ENCODE measurements around the gene ZDHHC4.

The ZDHHC4 gene

GRCh38 chr7:6577369-6578113 lies at the start of gene ZDHHC4:
Gene ZDHHC4 (plus strand): TSS chr7:6577454. CDS start chr7:6580562, 3,108 bp downstream.
- peak; percentile 89 for DNase-seq (ENCODE audit: low read depth)

DNA sequence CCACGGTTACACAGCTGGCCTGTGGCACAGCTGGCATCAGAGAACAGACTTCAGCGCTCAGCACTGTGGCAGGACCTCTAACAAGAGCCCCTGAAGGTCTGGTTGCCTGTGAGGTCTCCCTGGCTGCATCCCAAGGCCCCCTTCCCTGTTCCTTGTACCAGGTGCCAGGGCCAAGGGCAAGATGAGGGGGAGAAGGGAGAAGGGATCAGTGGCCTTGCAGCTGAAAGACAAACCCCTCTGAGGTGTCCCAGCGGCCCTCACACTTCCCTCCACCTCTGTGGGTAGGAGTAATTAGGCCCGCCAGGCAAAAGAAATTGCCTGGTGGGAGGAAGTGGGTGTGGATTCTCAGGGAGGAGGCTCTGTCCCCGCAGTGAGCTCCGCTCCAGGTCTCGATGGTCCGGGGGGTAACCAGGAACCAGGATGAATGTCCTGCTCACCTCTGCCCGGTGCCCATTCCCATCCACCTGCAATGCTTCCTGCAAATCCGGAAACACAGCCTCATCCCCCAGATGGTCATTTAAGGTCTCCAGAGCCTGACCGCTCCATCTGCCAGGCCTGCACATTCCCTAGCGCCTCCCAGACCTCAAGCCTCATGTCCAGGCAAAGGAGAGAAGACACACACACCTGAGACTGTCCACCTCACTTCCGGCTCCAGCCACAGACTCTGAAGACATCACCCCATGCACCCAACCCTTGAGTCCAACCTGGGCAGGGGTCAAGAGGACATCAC lies 48.7 kb upstream of the ZDHHC4 start:
- no peak for DNase-seq (ENCODE audit: low read depth)

DNA sequence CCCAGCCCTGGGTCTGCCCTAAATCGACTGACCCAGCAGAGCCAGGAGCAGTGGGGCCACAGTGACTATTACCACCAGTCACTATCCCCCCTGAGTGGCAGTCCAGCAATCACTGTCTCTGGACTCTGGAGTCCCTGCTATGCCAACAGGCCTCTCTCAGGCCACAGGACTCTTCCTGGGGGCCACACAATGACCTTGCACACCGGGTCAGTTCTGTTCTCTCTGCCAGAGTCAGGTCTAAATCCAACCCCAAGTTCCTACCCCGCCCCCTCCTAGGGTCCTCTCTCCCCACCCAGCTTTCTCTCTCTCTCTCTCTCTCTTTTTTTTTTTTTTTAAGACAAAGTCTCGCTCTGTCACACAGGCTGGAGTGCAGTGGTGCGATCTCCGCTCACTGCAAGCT lies 47.6 kb upstream of the ZDHHC4 start:
- DNase-seq (ENCODE audit: low read depth), result no peak

DNA sequence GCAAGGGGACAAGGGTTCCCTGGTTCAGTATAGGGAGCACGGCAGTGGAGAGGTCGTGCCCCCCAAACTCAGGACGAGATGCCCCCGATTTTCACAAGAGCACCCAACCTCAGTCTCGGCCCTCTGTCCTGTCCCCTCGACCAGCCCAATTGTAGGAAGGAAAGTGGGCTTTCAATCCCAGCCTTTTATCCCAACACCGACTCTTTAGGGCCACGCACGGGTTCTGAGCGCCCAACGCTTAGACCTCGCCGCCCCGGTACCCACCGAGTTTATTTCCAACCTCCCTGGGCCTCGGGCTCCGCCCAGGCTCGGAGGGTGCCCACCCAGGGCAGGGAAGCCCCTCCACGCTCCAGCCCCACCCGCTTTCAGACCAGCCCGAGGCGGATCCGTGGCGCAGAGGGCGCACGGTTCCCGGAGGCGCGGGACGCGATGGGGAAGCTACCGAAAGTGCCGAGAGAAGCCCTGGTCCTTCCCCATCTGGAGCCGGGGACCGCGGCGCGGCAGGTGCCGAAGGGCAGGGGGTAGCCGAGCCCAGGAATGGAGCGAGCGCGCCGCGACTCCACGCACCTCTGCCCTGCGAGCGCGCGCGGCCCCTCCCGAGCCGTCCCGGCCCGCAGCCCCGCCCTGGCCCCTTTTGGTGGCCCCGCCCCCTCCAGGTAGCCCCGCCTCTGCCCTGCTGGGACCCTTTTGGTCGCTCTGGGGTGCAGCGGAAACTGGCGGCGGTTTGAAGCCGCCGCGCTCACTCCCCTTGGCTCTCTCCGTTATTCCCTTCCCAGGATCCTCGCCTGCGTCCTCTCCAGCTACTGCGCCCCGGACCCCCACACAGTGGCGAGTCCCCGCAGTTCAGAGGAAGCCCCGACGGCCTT lies 46.4 kb upstream of the ZDHHC4 start:
- DNase-seq (ENCODE audit: low read depth), result no peak

GRCh38 chr7:6531492-6532279 lies 45.6 kb upstream of the ZDHHC4 start:
- no peak for DNase-seq (ENCODE audit: low read depth)

DNA sequence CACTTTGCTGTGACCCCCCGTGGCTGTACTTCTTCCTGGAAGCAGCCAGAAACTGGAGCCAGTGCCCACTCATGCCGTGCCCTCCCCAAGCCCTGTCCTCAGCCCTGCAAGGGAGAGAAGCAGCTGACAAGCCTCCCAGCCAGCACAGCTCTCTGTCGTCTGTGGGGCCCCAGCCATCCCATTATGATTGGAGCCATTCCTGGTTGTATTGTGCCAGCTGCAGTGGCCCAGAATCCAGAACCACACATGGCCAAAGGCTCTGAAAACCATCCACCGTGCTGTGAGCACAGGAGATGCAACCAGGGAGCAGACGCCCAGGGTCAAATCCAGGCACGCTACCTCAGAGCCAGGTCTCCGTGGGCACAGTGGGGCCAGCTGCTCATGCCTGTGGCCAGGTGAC lies 44.7 kb upstream of the ZDHHC4 start:
- no peak for DNase-seq (ENCODE audit: low read depth)

DNA sequence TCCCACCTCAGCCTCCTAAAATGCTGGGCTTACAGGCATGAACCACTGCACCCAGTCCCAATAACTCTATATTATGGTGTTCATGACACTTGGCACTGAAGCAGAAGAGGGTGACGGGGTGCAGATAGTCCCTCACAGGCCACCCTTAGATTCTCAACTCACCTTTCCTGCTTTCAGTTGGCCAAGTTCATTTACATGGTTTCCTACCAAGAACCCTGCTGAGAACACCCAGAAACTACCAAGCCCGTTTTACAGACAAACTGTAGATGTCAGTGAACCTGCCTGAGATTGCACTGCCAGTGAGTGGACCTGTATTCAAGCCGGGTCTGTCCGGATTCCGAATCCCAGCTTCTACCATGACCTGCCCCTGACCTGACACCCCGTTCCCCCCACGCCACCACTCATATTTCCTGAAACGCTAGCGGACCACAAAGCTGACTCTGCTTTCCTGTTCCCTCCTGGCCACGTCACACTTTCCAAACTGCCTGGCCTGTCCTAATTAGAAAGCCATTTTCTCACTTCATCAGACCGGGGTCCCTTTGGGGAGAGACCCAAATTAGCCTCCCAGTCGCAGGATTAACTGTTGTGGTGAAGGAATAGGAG lies 43.3 kb upstream of the ZDHHC4 start:
- no peak for DNase-seq (ENCODE audit: low read depth)

GRCh38 chr7:6536262-6537260 lies 40.7 kb upstream of the ZDHHC4 start:
- DNase-seq (ENCODE audit: low read depth), result no peak

DNA sequence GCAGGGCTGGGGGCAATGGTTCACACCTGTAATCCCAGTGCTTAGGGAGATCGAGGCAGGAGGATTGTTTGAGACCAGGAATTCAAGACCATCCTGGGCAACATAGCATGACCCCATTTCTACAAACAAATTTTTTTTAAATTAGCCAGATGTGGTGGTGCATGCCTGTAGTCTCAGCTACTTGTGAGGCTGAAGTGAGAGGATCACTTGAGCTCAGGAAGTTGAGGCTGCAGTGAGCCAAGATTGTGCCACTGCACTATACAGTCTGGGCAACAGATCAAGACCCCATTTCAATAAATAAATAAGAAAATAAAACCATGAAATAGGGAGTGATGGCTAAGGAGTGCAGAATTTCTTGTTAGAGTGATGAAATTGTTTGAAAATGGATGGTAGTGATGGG lies 34.9 kb upstream of the ZDHHC4 start:
- no peak for DNase-seq (ENCODE audit: low read depth)

GRCh38 chr7:6545398-6546126 lies 31.7 kb upstream of the ZDHHC4 start:
- no peak for DNase-seq (ENCODE audit: low read depth)

- DNase-seq (ENCODE audit: low read depth), result no peak
Observed at GRCh38 chr7:6546498-6547251, 30.6 kb upstream of the ZDHHC4 start.

GRCh38 chr7:6547400-6547799 lies 29.9 kb upstream of the ZDHHC4 start:
- no peak for DNase-seq (ENCODE audit: low read depth)

GRCh38 chr7:6551016-6551511 lies 26.2 kb upstream of the ZDHHC4 start, which contains the start of gene GRID2IP:
Gene GRID2IP (minus strand): TSS chr7:6551461. CDS start chr7:6551436, 25 bp downstream.
- DNase-seq (ENCODE audit: low read depth), result no peak

- no peak for DNase-seq (ENCODE audit: low read depth)
Observed at GRCh38 chr7:6553448-6554044, 23.7 kb upstream of the ZDHHC4 start.

DNA sequence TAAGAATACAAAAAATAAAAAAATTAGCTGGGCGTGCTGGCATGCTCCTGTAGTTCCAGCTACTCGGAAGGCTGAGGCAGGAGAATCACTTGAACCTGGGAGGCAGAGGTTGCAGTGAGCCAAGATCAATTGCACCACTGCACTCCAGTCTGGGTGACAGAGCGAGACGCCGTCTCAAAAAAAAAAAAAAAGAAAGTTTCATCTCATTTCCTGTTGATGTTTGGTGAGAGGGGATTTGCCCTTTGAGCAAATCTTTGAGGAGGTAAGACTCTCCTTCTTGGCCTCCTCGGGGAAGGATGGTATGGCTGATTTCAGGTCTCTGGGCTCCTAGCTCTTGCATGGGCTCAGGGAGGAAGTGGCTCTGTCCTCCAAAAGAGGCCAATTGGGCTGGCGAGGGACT lies 22.4 kb upstream of the ZDHHC4 start:
- no peak for DNase-seq (ENCODE audit: low read depth)

DNA sequence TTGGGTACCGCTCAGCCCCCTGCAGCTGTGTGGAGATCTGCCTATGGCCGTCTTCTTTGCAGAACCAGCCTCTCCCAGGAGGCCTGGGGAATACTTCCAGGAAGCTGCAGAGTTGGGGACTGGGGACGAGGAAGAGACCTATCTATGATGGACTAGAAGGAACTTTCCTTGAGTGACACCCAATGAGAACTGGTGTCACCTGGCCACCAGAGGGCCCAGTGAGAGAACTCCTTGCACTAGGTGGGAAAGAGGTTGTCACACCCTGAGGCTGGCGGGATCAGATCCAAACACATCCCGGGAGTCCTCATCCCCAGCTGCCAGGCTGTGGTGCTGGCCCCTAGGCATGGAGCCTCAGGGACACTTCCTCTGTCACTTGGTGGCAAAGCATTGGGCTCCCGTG lies 21.1 kb upstream of the ZDHHC4 start:
- DNase-seq (ENCODE audit: low read depth), result no peak

DNA sequence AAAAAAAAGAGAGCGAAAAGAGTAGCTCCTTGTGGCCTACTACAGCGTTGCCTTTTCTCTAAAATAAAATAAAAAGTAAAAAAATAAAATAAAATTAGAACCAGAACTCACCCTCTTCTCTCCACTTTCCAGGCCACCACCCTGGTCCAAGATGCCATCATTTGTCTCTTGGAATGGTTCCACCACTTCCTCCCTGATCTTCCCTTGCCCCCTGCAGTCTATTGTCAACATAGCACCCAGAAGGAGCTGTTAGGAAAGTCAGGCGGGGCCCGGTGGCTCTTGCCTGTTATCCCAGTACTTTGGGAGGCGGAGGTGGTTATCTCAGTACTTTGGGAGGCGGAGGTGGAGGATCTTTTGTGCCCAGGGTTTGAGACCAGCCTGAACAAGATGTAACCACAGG lies 18.4 kb upstream of the ZDHHC4 start:
- peak; percentile 35 for DNase-seq (ENCODE audit: low read depth)

DNA sequence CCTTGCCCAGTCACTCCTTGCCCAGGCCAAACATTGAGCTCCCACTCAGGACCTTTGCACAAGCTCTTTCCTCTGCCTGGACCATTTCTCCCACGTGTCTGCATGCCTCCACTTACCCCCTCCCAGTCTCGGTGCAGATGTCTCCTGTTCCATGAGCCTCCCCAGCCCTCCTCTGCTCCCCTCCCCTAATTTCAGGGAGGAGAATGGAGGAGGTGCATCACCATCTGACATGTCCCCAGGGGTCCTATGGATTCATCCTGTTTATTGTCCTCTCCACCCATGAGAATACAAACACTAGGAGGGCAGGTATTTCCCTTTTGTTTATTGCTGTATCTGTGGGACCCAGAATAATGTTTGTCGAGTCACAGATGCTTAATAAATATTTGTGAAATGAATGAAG lies 17.4 kb upstream of the ZDHHC4 start:
- no peak for DNase-seq (ENCODE audit: low read depth)
